Measurements from ENCODE around the gene ZBTB3.

The ZBTB3 gene

GRCh38 chr11:62725646-62726045, 28.3 kb downstream of the ZBTB3 start:
- Histone ChIP-seq H3K27ac (ENCODE audit: low read length) (peak overlapping the region; percentile 92; the same call in 1 of the 2 replicates), H3K27me3 (replicated peaks; ENCODE audit: insufficient read depth, low read length) (no peaks in the 10 kb centered on the region)

GRCh38 chr11:62724171-62724570, 29.8 kb downstream of the ZBTB3 start:
- Histone ChIP-seq H2AFZ (ENCODE audit: low read length) (no peak overlapping the region), H3K4me1 (ENCODE audit: low read length) (peaks cover 10% of the 10 kb centered on the region; the same call in 1 of the 2 replicates), H3K27me3 (replicated peaks; ENCODE audit: insufficient read depth, low read length) (no peaks in the 10 kb centered on the region), H3K4me2 (ENCODE audit: low read depth, low read length) (peak overlapping the region; percentile 89), H3K27ac (ENCODE audit: low read length) (no peak overlapping the region), H3F3A (ENCODE audit: insufficient read depth, low read length) (peaks cover 46% of the 10 kb centered on the region), H3K79me2 (ENCODE audit: low read length) (peaks cover 85% of the 10 kb centered on the region), H3K4me3 (ENCODE audit: low read length) (peak overlapping the region; percentile 93), H3K9ac (ENCODE audit: low read length) (peak overlapping the region; percentile 92; the same call in 1 of the 2 replicates), H3K9me3 (replicated peaks; ENCODE audit: insufficient read depth, low read length) (no peaks in the 10 kb centered on the region), H4K20me1 (ENCODE audit: insufficient read depth, low read length) (peaks cover 10% of the 10 kb centered on the region; the same call in 1 of the 2 replicates), H3K36me3 (replicated peaks; ENCODE audit: insufficient read depth, low read length) (peaks cover 37% of the 10 kb centered on the region), H3K9me2 (replicated peaks; ENCODE audit: insufficient read depth, low read length) (no peaks in the 10 kb centered on the region)
- no peak for DNase-seq
- TF ChIP-seq EZH2phosphoT487 (IDR thresholded peaks at IDR 0.05; ENCODE audit: low read length) = no peak
- TF ChIP-seq CTCF (IDR thresholded peaks at IDR 0.05; ENCODE audit: low read length) = no peak
- TF ChIP-seq EZH2 (optimal IDR thresholded peaks at IDR 0.05; ENCODE audit: low read depth, low read length) = no peak

More at GRCh38 chr11:62725646-62726045, 28.3 kb downstream of the ZBTB3 start:
- H4K20me1 ChIP-seq (ENCODE audit: insufficient read depth, low read length) = peaks cover 10% of the 10 kb centered on the region; the same call in 1 of the 2 replicates
- peak overlapping the region; percentile 93 for H3K4me3 ChIP-seq (ENCODE audit: low read length)
- H3K9me2 ChIP-seq (replicated peaks; ENCODE audit: insufficient read depth, low read length) = no peaks in the 10 kb centered on the region
- peak overlapping the region; percentile 89 for H3K4me2 ChIP-seq (ENCODE audit: low read depth, low read length)
- no peak overlapping the region for H2AFZ ChIP-seq (ENCODE audit: low read length)
- H3K9ac ChIP-seq (ENCODE audit: low read length) = peak overlapping the region; percentile 92
- peaks cover 42% of the 10 kb centered on the region for H3F3A ChIP-seq (ENCODE audit: insufficient read depth, low read length)
- H3K36me3 ChIP-seq (replicated peaks; ENCODE audit: insufficient read depth, low read length) = peaks cover 32% of the 10 kb centered on the region
- H3K4me1 ChIP-seq (ENCODE audit: low read length) = peaks cover 14% of the 10 kb centered on the region
- H3K79me2 ChIP-seq (ENCODE audit: low read length) = peaks cover 82% of the 10 kb centered on the region
- no peaks in the 10 kb centered on the region for H3K9me3 ChIP-seq (replicated peaks; ENCODE audit: insufficient read depth, low read length)
- no peak for TF ChIP-seq EZH2phosphoT487 (IDR thresholded peaks at IDR 0.05; ENCODE audit: low read length)
- TF ChIP-seq EZH2 (optimal IDR thresholded peaks at IDR 0.05; ENCODE audit: low read depth, low read length) = no peak
- no peak for TF ChIP-seq CTCF (IDR thresholded peaks at IDR 0.05; ENCODE audit: low read length)
- no peak for DNase-seq

GRCh38 chr11:62721994-62722393, 32.0 kb downstream of the ZBTB3 start:
- H3K9me2 ChIP-seq (replicated peaks; ENCODE audit: insufficient read depth, low read length) = no peaks in the 10 kb centered on the region
- H3K4me2 ChIP-seq (ENCODE audit: low read depth, low read length) = no peak overlapping the region
- H3K4me1 ChIP-seq (ENCODE audit: low read length) = peaks cover 19% of the 10 kb centered on the region
- no peak overlapping the region for H2AFZ ChIP-seq (ENCODE audit: low read length)
- peaks cover 10% of the 10 kb centered on the region; the same call in 1 of the 2 replicates for H4K20me1 ChIP-seq (ENCODE audit: insufficient read depth, low read length)
- peaks cover 97% of the 10 kb centered on the region for H3K79me2 ChIP-seq (ENCODE audit: low read length)
- TF ChIP-seq EZH2 (optimal IDR thresholded peaks at IDR 0.05; ENCODE audit: low read depth, low read length) (no peak), EZH2phosphoT487 (IDR thresholded peaks at IDR 0.05; ENCODE audit: low read length) (no peak), CTCF (IDR thresholded peaks at IDR 0.05; ENCODE audit: low read length) (peak; percentile 18; the same call in 1 of the 2 replicates)
- no peak for DNase-seq
- H3F3A ChIP-seq (ENCODE audit: insufficient read depth, low read length) = peaks cover 39% of the 10 kb centered on the region
- no peak overlapping the region for H3K9ac ChIP-seq (ENCODE audit: low read length)
- no peaks in the 10 kb centered on the region for H3K27me3 ChIP-seq (replicated peaks; ENCODE audit: insufficient read depth, low read length)
- no peaks in the 10 kb centered on the region for H3K9me3 ChIP-seq (replicated peaks; ENCODE audit: insufficient read depth, low read length)
- peaks cover 44% of the 10 kb centered on the region for H3K36me3 ChIP-seq (replicated peaks; ENCODE audit: insufficient read depth, low read length)
- H3K27ac ChIP-seq (ENCODE audit: low read length) = no peak overlapping the region
- no peak overlapping the region for H3K4me3 ChIP-seq (ENCODE audit: low read length)

All from MM.1S (cell line).